ENCODE results near the gene THAP9.
"Not testable (repeated sequence)": the region's sequence is repeated elsewhere in the genome, so short reads cannot be mapped to it uniquely, and the experiment has no call there.

THAP9 gene

GRCh38 chr4:82898322-82899243, 2.0 kb upstream of the THAP9 start:
- no peak for DNase-seq

DNA sequence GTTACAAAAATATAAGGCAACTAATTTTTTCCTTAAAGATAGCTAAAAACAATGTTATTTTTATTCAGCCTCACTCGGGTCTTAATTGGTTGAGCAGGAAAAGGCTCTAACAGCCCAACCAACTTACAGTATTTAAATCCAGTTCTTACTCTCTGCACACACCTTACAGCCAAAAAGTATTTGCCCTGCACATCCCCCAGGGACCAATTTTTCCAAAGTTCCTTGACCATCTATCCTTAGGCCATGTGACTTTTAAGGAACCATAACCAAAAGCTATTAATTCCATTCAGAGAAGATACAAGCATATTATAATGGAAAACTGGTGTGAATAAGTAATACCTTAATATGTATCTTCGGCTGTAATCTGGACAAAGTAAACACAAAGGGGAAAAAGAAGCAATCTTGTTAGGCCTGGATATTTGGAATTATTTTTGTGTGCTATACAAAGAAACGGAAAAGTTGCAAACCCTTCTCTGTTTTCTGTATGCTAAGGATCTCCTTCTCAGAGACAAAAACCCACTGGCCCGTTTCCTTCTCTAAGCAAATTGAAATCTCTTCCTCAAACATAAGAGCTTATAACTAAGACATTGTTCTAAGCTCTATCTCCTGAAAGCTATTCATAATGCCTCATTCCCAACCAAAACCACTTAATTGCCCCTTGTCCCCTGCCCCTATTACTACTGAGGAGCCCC, 1.0 kb upstream of the THAP9 start:
- DNase-seq: no peak

DNA sequence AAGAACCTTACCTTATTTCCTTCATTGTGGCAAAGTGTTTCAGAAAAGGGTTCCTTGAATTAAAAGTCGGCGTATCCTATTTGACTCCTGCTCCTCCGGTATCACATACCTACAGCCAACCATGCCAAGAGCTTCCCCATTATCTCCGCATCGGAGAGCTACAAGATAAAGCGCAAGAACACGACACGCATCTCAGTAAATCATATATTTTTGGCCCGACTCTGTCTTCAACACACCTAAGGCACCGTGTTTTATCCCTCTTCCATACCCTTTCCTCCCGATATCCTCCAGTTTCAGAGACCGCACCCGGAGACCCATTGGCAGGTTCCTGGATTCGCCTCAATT, 497 bp upstream of the THAP9 start:
- DNase-seq: no peak

DNA sequence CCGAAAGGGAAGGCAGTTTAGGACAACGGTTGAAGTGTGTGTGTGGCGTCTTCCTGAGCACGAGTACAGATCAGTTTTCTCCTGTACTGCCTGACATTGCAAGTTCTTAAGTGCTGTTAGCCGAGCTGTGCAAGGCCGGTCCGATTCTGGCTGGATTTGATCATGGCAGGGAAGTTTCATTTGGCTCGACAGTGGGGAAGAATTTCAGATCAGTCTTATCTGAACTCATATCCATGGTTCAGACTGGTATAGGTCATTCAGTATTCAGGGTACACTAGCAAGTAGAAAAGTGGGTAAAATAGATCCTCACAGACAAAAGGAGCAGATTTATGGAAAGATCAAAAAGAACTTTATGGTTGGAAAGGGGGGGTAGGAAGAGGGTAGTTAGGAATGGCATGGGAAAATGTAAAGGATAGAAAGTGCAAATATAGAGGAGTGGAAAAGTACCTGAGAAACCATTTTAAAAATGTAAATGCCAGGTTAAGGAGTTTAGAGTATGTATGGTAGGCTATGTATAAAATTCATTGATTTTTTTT, 716 bp downstream of the THAP9 start:
- no peak for DNase-seq

DNA sequence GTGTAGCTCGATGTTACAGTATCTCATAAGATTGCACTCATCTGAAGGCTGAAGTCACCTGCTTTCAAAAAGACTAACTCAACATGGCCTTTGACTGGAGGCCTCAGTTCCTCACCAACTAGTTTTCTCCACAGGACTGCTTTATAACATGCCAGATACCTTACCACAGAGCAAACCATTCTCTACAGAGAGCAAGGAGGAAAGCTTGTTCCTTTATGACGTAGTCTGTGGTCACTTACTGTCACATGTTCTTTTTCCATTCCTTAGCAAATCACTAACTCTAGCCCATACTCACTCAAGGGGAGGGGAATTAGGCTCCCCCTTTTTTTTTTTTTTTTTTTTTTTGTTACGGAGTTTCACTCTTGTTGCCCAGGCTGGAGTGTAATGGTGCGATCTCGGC, 3.2 kb downstream of the THAP9 start:
- DNase-seq: no peak

DNA sequence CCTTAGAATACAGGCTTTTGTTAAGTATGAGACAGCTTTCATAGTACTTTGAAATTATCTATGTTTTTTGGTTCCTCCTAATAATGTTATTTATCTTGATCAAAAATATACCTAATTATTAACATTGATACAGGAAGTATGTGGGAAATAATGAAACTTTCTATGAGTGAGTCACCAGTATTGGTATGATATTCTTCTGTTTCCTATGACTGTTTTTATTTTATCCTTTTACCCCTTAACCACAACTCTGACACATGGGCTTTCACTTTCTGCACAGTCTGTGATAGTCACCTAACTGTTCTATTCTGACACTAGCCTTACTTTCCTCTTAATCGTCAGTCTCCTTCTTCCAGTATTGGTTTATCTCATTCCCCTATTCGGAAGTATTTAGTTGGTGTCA, 4.7 kb downstream of the THAP9 start:
- DNase-seq: peak in 1 of 2 experiments; percentile 35

DNA sequence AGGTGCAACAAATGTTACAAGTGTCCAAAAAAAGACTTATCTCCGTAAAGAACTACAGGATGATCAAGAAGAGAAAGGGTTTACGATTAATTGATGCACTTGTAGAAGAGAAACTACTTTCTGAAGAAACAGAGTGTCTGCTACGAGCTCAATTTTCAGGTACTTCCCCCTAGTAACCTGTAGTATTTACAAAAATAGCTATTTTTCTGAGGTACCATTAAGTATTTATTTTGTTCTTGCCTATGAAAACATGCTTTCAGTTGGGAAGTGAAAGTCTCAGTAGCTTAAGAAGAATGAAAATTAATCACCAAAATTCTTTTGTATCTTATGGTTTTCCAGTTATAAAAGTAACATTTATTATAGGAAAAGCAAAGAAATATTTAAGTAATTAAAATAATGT, 5.9 kb downstream of the THAP9 start:
- no peak for DNase-seq

- no peak for DNase-seq
These were observed 8.8 kb downstream of the THAP9 start for GRCh38 chr4:82909326-82909725.

- no peak for DNase-seq
These were observed 12.8 kb downstream of the THAP9 start for GRCh38 chr4:82913305-82913704.

DNA sequence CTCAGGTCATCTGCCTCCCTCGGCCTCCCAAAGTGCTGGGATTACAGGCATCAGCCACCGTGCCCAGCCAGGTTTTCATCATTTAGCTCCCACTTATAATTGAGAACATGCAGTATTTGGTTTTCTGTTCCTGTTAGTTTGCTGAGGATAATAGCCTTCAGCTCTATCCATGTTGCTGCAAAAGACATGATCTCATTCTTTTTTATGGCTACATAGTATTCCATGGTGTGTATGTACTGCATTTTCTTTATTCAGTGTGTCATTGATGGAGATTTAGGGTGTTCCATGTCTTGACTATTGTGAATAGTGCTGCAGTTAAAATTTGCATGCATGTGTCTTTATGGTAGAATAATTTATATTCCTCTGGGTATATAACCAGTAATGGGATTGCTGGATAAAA, 13.4 kb downstream of the THAP9 start:
- DNase-seq: not testable (repeated sequence)

DNA sequence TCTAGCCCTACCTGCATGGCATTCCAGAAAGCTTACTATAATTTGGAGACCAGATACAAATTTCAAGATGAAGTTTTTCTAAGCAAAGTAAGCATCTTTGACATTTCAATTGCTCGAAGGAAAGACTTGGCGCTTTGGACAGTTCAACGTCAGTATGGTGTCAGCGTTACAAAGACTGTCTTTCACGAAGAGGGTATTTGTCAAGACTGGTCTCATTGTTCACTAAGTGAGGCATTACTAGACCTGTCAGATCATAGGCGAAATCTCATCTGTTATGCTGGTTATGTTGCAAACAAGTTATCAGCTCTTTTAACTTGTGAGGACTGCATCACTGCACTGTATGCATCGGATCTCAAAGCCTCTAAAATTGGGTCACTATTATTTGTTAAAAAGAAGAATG, 17.6 kb downstream of the THAP9 start:
- no peak for DNase-seq

DNA sequence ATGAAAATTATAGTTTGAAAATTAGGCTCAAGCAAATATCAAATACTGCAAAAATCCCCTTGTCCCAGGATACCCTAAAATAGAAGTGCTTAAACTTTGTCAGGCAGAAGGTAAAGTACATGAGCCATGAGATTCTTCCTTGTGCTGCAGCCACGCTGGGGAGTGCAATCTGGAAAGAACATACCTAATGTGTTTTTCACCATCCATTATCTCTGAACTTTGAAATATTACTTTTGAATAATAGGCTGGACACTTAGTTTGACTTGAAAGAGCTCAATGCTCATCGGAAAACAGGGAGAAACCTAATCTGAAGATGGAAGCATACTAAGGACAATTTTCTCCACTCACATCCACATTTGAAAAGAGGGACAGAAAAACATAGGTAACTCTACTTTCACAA, 18.9 kb downstream of the THAP9 start:
- no peak for DNase-seq

- DNase-seq: no peak
These were observed 21.3 kb downstream of the THAP9 start for GRCh38 chr4:82921795-82922194.

DNA sequence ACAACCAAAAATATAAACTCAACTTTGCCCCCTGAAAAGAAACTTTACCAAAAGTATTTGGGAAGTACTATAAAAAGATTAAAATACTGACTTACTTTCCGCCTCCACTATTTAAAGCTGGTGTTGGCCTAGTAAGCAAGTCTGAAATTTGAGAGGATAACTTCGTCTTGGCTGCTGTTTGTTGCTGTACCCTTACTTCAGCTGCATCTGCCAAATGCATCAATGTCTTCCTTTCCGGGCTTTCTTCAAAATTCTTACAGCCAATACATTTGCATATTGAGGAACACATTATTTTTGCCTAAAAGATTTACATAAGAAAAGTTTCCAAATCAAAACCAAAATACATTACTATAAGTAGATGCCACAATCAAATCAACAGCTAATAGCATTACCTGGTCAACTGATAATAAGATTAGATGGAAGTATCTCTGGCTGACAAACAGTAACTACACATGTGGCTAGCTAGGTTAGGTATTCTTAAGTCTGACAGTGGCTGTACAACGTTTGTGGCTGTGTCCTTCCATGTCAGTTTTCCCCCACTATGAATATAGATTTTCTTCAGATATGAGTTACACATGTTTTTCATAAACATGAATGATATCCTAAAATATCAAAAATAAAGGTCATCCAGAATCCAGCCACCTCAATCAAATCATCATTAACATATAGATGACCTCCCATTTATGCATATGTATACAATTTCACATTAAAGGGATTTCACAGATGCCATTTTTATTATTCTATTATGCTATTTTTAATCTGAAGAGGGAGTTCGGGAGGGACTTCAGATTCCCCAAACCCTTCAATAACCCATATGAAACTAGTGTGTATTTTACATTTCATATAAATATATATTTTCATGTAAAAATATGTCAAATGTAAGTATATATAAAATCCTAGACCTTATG, 30.6 kb downstream of the THAP9 start:
- no peak for DNase-seq

- DNase-seq: no peak
These were observed 33.9 kb downstream of the THAP9 start for GRCh38 chr4:82934441-82934840.

- no peak for DNase-seq
These were observed 38.9 kb downstream of the THAP9 start for GRCh38 chr4:82939414-82939813.

DNA sequence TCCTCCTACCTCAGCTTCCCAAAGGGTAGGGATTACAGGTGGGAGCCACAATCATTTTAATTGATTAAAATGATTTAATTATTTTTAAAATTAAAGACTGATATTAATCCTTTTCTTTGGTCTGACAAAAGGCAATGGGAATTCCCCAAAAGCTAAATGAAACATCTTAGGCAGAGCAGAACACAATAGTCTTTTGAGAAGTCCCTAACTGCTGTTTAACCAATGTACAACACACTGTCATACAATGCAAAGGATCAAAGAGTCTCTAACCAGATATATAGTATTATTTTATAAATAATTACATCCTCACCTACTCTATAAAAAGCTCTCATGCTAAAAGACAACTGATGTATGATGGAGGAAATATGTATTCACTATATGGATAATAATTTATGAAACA, 47.0 kb downstream of the THAP9 start:
- no peak for DNase-seq

DNA sequence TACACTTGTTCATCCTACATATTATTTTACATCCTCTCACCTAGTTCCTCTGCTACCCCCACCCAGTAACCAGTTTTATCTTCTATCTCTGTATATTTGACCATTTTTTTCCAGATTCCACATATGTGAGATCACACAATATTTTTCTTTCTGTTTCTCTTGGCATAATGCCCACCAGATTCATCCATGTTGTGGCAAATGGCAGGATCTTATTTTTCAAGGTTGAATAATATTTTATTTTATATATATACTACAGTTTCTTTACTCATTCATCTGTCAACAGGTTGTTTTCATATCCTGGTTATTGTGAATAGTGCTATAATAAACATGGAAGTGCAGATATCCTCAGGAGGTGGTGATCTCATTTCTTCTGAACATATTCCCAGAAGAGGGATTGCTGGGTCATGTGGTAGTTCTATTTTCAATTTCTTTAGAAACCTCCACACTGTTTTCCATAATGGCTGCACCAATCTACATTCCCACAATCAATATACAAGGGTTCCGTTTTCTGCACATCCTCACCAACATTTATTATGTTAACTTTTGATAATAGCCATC, 48.2 kb downstream of the THAP9 start:
- DNase-seq: no peak

DNA sequence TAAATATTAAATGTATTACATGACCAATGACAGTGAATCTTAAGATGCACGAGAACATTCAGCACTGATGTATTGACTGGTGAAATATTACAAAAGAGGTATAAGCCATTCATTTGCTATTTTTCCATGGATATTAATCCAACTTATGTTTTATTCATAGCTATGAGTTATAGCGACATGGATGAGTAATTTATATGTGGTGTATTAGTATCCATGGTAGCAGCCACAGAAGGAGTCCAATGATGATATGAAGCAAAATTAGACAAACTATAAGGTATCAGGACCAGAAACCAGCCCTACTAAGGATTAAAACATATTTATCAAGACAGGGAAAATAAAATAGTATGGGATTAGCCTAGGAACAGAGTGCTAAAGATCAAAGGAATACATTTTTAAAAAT, 50.7 kb downstream of the THAP9 start:
- no peak for DNase-seq

DNA sequence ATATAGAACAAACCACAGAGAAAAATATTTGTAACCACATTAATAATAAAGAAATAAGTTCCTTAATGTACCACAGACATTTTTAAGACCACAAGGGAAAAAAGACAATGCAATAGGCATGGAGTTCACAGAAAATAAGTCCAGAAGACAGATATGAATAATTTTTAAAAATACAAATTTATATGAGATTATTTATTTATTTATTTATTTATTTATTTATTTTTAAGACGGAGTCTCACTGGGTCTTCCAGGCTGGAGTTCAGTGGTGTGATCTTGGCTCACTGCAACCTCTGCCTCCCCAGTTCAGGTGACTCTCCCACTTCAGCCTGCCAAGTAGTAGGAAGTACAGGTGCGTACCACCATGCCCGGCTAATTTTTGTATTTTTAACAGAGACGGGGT, 53.7 kb downstream of the THAP9 start:
- no peak for DNase-seq

DNA sequence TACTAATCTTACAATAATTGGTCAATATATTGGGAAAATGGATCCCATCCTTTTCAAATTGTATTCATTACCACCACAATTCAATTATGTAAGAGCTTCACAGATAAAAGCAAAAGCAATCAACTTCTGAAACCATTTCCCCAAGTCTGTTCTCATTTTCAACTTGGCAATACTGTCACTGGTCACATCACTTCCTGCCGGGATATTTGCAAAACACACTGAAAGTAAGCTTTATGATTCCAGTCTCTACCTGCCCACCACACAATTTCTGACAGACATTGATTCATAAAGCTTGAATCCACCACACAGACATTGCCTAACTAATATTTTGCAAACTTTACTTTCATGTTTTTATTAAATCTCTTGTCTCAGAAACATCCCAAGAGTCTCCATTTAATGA, 56.5 kb downstream of the THAP9 start:
- no peak for DNase-seq

DNA sequence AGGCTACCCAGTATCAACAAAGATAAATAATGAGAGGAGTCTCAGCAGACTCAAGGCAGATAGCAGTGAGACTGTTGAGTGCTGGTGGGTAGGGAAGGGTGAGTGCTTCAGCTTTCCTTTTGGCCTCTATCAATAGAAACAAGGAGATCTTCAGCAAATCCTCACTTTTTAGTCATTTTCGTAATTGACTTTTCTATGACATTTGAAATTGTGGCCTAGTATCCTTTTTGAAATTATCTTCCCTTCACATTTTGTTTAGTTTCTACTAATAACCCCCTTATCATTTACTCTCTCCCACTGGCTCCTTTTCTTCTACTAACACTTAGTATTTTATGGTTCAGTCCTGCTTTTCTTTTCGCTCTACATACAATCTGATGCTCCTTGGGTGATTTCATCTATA, 65.2 kb downstream of the THAP9 start:
- no peak for DNase-seq

DNA sequence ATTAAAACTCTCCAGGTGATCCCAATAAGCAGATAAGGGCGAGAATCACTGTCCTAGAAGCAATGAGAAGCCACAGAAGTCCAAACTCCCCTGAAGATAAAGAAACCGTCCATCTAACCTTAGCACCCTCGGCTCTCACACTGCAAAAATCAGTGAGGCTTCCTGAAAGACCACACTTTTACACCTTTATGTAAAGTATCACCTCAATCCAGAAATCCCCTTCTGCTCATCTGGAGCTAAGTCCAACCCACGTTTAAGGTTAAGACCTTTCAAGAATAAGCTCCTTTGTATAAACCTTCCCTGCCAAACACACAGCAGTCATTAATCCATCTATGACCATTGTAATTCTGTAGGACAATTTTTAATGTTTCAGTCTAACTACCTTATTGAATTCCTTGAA, 68.4 kb downstream of the THAP9 start:
- no peak for DNase-seq
